HG03039 (cell line): ENCODE results near the gene SMYD3.

Source experiments
- ATAC-seq: cut with Tn5 transposase; IDR thresholded peaks from one replicate; pipeline ENCODE4 v1.9.1; 2021; ENCODE audit warnings: mild to moderate bottlenecking, moderate library complexity; ENCODE audit not compliant: unreplicated experiment

SMYD3 gene

DNA sequence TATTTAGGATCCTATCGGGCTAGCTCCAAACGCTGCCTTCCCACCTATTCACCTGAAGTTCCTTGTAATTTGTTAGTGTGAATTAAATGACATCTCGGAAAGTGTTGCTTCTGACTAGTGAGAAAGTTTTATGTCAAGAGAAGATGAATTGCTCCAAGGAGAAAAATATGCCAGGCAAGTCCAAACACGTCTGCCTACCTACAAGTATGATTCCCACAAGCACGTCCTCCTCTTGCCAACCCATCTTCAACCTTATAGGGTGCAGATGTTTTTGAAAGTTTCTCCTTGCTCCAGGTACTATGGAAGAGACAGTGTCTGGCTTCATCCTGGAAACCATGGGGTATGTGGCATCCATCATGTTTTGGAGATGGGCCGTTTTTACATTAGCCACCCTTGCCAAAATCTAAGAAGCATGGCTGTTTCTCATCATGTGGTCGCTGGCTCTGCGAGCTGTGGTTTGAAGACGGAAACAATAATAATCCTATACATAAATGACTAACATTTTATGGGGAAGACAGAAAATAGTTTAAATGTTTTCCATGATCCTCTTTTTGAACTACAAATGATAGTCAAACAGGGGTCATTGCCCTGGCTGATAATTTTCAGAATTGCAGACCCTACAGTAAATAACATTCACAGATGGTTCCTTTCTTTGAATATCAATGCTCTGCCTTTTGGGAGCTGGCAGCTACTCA, 505.8 kb downstream of the SMYD3 start:
- ATAC-seq, result no peak

- no peak for ATAC-seq
Measured at GRCh38 chr1:246000638-246001015, 506.5 kb downstream of the SMYD3 start.

- ATAC-seq, result peak; percentile 63
Measured at GRCh38 chr1:245999697-246000637, 507.1 kb downstream of the SMYD3 start.

GRCh38 chr1:245997471-245998258, 509.4 kb downstream of the SMYD3 start:
- no peak for ATAC-seq

GRCh38 chr1:245996811-245997210, 510.3 kb downstream of the SMYD3 start:
- ATAC-seq, result no peak

- no peak for ATAC-seq
Measured at GRCh38 chr1:245995474-245995873, 511.6 kb downstream of the SMYD3 start.

- no peak for ATAC-seq
Measured at GRCh38 chr1:245991266-245991665, 515.8 kb downstream of the SMYD3 start.

DNA sequence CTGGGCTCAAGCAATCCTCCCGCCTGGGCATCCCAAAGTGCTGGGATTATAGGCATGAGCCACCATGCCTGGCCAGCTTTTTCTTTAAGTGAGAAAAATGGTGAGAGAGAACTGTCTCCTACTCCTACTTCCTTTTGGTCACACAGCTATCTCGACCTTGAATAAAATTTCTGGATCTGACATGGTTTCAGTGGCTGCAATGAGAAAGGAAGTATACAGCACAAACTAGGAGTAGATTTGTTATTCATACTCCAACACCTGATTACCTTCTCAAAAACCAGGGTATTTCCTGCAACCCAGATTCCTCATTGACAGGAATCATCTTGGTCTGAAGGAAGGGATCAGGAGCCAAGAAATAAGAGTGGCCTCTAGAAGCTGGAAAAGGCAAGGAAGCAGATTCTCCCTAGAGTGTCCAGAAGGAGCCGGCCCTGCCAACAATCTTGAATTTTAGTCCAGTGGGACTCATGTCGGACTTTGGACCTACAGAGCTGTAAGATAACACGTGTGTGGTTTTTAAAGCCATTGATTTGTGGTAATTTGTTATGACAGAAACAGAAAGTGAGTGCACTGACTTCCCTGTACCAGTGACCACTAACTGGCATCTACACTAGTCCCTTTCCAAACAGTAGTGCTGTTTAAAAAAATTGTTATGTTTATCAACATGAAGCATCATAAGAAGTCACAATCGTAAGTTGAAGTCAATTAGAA, 516.6 kb downstream of the SMYD3 start:
- ATAC-seq, result no peak

DNA sequence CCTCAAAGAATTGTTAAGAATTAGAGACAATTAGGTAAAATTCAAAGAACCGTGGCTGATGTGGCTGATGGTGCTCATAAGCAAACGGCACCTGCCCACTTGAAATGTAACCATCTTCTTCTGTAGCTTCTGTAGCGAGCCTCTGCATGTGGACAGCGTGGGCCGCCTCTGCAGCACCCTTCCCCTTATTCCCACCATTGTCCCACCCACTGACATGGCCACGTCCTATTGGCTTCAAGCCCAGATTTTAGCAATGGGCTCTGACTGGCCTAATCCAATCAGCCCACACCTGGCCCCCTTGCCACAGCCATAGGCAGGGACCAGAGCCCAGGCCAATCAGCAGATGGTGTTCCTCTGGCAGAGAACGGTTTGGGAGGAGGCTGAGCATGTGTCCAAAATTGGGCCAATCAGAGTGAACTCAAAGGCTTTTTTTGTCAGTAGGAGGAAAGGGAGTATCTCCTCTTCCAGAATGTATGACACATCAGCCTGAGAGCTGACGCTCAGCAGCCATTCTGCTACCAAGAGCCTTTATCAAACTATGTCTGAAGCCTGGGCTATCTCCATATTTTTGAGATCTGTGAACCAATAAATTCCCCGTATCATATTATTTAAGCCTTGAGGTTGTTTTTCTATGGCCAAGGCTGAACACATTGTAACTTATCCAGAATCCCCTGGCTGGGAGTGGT, 518.5 kb downstream of the SMYD3 start:
- ATAC-seq, result no peak

- ATAC-seq, result no peak
Measured at GRCh38 chr1:245987997-245988392, 519.1 kb downstream of the SMYD3 start.

- ATAC-seq, result no peak
Measured at GRCh38 chr1:245987577-245987976, 519.5 kb downstream of the SMYD3 start.

DNA sequence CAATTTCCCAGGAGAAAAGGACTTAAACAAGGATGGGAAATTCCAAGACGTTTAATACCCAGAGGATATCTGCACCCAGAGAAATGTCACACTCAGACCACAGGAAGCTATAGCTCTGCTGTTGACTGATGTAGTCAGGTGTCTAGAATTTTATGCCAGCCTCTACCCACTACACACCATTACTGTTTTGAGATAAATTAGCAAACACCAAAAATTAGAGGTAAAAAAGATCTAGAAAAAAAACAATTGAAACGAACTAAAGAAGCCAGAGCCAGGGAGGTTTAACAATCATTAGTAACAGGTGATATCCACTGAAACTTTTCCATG, 519.9 kb downstream of the SMYD3 start:
- ATAC-seq, result no peak

DNA sequence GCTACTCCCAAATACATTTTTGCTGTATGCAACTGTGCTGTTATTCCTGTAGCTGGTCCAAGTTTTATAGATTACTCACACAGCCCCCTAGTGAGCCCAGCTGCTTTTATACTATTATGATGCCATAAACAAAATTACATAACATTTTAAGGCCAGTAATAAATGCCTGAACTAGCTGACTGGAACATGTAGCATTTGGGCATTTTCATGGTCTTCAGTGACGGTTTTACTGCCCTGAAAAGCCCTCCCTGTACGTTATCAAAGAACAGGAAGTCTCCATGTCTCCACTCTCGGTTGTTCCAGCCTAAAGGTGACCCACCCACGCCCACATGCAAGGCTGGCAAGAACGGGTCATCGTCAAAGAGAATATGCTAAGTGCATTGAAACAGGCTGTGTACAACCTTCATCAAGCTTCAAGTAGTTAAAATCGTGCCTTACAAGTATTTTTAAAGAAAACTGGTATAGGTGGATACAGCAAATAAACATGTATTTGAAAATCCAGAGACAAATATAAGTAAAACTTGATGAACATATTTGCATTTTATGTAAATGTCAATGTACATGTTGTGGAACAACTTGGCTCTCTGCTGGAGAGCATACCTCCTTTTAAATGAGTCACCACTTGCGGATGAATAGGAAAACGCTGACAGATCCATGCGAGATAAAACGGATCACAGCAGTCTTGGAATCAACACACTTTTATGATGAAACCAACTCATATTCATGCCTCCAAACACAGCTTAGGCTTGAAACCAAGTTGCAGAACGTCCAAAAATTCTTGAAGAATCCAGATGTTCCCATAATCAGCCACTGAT, 520.5 kb downstream of the SMYD3 start:
- no peak for ATAC-seq

DNA sequence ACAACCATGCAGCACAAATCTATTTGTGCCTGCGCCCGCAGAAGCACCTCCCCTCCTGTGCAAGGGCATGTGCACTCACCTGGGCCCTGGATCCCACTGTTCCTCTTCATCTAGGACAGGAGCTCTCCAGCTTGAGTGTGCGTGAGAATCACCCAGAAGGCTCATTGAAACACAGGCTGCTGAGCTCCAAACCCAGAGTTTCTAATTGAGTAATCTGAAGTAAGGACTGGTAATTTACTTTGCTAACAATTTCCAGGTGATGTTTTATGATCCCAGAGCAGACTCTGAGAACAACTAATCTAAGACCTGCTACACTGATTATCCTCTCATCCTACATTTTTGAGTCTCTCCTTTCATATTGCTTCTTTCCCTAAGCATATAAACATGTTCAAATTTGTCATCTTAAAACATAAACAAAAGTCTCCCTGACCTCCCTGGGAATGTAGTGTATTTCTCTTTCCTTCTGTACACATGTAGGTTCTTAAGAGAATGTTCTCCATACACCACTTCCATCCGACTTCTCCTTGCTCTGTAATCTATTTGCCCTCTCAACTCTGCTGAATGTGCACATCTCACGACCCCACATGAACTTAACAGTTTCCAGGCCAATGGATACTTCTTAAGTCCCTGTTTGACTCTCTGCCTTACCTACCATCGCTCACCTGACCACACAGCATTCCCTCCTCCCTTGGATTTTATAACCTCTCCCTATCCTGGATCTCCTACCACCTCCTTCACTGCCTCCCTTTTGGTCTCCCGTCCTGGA, 522.5 kb downstream of the SMYD3 start:
- ATAC-seq, result no peak

DNA sequence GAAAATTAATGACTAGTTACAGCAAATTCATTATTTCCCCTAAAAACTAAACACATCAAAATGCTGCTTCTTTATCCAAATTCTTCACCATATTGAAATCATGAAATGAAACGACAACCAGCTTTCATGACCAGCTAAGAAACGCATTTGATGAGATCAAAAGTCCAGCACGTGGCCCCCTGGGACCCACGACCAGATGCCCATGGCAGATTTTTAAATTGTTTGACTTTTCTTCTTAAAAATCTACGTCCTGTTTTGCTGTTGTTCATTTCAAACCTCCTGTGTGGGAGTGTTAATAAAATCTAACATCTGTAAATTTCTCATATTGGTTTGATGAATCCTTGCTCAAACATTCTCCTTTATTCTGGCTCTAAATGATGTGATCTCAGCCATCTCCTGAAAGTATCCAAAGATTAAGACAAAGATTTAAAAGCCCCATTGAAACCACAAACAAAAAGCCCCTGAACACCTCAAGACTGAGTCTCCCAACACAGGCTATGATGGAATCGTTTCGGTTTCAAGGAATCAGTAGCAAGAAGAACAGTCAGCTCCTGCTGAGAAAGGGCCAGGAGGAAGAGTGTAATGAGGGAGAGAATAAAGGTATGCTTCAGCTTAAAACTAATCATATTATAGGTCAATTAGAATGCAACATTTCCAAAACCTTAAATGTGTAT, 523.6 kb downstream of the SMYD3 start:
- ATAC-seq, result no peak

DNA sequence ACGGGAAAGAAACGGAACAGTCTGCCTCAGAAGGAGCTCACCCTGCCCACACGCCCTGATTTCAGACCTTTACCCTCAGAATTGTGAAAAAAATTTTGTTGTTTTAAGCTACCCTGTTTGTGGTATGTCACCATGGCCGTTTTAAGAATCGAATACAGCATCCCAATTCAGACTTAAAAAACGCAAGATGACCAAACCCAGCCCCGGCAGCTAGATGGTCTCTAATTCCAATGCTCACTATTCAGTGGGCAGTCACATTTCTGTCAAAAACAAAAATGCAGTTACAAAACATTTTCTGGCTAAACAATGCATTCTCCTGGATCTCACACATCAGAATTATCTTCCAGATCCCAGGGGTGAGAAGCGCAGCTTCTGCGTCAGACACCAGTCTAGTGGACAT, 527.5 kb downstream of the SMYD3 start:
- ATAC-seq, result no peak

GRCh38 chr1:245978915-245979314, 528.2 kb downstream of the SMYD3 start:
- ATAC-seq, result no peak

DNA sequence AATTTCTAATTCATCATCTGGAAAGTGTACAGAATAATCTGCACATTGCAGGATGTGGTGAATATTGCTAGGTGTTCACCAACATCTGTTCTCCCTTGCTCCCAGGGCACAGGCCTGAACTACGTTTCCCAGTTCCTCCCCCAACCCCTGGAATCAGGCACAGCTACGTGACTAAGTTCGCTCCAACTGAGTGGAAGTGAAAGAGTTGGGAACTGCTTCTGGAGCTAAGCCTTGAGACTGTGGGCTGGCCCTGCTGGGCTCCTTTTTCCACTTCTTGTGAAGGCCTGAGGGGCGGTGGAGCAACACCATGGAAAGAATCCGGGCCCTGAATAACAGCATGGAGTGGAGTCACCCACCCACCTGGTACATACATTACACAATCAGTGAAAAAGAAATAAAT, 534.6 kb downstream of the SMYD3 start:
- ATAC-seq, result no peak
